Right lobe of liver (tissue), 6 donors: Measurements from ENCODE around the gene CTXN1. TPM values are rescaled to one million over a fixed set of nuclear protein-coding genes. Genes with fewer than 3 reads are reported as not detected.
"Not testable (repeated sequence)": the region's sequence is repeated elsewhere in the genome, so short reads cannot be mapped to it uniquely, and the experiment has no call there.

Experiments used
- ATAC-seq, 4 donors: fragments of 200-7000 bp; cut with Tn5 transposase; one replicate each; pipeline ENCODE4 v1.9.1; 2020; ENCODE audit warnings: mild to moderate bottlenecking in 4 of 4, moderate library complexity in 4 of 4
- DNase-seq, 3 donors: peaks; one replicate each; pipeline ENCODE4 v3.0.0-alpha.2; 2020
- H3K27ac ChIP-seq, 3 donors: fragments of 200-600 bp; one replicate each; pipeline ENCODE4 v1.8.0; 2022
- H3K27me3 ChIP-seq, 2 donors: fragments of 200-600 bp; one replicate each; pipeline ENCODE4 v1.8.0; 2022
- H3K36me3 ChIP-seq, 4 donors: fragments of 200-600 bp; sonication (generic) in 1 of 4; one replicate each; pipeline versions ENCODE4 v1.5.1 to v1.8.0; 2017 to 2022; ENCODE audit warnings: control low read depth in 1 of 4
- H3K4me1 ChIP-seq, 4 donors: fragments of 200-600 bp; sonication (generic) in 1 of 4; one replicate each; pipeline versions ENCODE4 v1.5.1 to v1.8.0; 2017 to 2022; ENCODE audit warnings: control low read depth in 1 of 4
- H3K4me3 ChIP-seq, 3 donors: fragments of 200-600 bp; one replicate each; pipeline ENCODE4 v1.8.0; 2022
- H3K9me3 ChIP-seq, 4 donors: fragments of 200-600 bp; sonication (generic) in 1 of 4; one replicate each; pipeline versions ENCODE4 v1.5.1 to v1.8.0; 2017 to 2022; ENCODE audit warnings: control low read depth in 1 of 4
- POLR2A ChIP-seq: fragments of 450-650 bp; IDR thresholded peaks from one replicate; pipeline ENCODE4 v1.6.1; 2017; ENCODE audit warnings: antibody characterized with exemption, mild to moderate bottlenecking
- WGBS: methylation state at CpG from one replicate; pipeline ENCODE4 v1.1.6; 2018; ENCODE audit warnings: low coverage, low lambda C conversion rate; ENCODE audit not compliant: insufficient coverage; ENCODE audit errors: missing lambda C conversion rate; 5-methylcytosine and 5-hydroxymethylcytosine counted together
- intact Hi-C, 2 donors: fragments of 100-400 bp; cut with DNase I; formaldehyde crosslinking; loops; one replicate each; pipeline versions ENCODE4 v1.11.2 to v1.14.1; 2022
- total RNA-seq, 6 experiments: library from RNA; depleted of rRNA in 2 of 6; stranded (reverse); fragments of >200 nt in 2 of 6; fragmentation: NEBNext Ultra II Directional in 3 of 6; extraction: Animal tissue kit (Norgen Biotek cat#: 25700) in 3 of 6; gene quantifications; one replicate each; pipeline versions ENCODE4 v1.1.0 to v1.2.4, GENCODE V29; 2016 to 2023
- TF ChIP-seq, protein P1 (sequence below), 4 donors: fragments of 200-600 bp in 3 of 4; fragments of 450-650 bp in 1 of 4; IDR thresholded peaks; one replicate each; pipeline versions ENCODE4 v1.5.1 to v1.8.0; 2016 to 2022; ENCODE audit warnings: antibody characterized with exemption in 4 of 4, mild to moderate bottlenecking in 2 of 4
- donor health status: DM: no; HTN: yes; CAD: no.
- donor health status: DM: no; HTN: no; CAD: no.
- donor health status: DM: no; HTN: no; CAD: no.
- donor health status: DM: no; HTN: yes; CAD: no.
- donor health status: DM: no; HTN: yes; CAD: no.

The CTXN1 gene
- total RNA-seq, 6 experiments from 2014 or later = 0.18 to 0.49 TPM; not detected in 4

GRCh38 chr19:7898967-7899366 lies 27.0 kb downstream of the CTXN1 start:
- TF ChIP-seq, protein P1, sequence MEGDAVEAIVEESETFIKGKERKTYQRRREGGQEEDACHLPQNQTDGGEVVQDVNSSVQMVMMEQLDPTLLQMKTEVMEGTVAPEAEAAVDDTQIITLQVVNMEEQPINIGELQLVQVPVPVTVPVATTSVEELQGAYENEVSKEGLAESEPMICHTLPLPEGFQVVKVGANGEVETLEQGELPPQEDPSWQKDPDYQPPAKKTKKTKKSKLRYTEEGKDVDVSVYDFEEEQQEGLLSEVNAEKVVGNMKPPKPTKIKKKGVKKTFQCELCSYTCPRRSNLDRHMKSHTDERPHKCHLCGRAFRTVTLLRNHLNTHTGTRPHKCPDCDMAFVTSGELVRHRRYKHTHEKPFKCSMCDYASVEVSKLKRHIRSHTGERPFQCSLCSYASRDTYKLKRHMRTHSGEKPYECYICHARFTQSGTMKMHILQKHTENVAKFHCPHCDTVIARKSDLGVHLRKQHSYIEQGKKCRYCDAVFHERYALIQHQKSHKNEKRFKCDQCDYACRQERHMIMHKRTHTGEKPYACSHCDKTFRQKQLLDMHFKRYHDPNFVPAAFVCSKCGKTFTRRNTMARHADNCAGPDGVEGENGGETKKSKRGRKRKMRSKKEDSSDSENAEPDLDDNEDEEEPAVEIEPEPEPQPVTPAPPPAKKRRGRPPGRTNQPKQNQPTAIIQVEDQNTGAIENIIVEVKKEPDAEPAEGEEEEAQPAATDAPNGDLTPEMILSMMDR (IDR thresholded peaks at IDR 0.05) = no peak
- TF ChIP-seq POLR2A = no peak
- Histone ChIP-seq H3K27me3 (no peaks in the 10 kb centered on the region), H3K27ac (no peak overlapping the region), H3K9me3 (no peaks in the 10 kb centered on the region), H3K36me3 (no peaks in the 10 kb centered on the region), H3K4me1 (peaks cover 0 to 21% (median 11%) of the 10 kb centered on the region in 4 donors), H3K4me3 (no peak overlapping the region)
- intact Hi-C loops = no loop called here
- no peak for DNase-seq
- 95% methylated on average over 16 of the region's 16 CpGs for WGBS
- no peak for ATAC-seq

- peak; percentile 79 to 90 (median 86) for ATAC-seq
- DNase-seq = peak; percentile 73 to 82 (median 76)
- H3K9me3 ChIP-seq = no peaks in the 10 kb centered on the region
- H3K4me1 ChIP-seq = peaks cover 0 to 15% (median 7%) of the 10 kb centered on the region in 4 donors
- no peaks in the 10 kb centered on the region for H3K27me3 ChIP-seq
- no peaks in the 10 kb centered on the region for H3K36me3 ChIP-seq
- WGBS = 19% methylated on average over 8 of the region's 11 CpGs
- peak overlapping the region in 1 of 3 donors; percentile 49 for H3K27ac ChIP-seq
- TF ChIP-seq POLR2A = no peak
- TF ChIP-seq, protein P1 (IDR thresholded peaks at IDR 0.05) = no peak
- intact Hi-C loops = no loop called here
- H3K4me3 ChIP-seq = no peak overlapping the region
Observed at GRCh38 chr19:7897292-7897691, 28.6 kb downstream of the CTXN1 start.

GRCh38 chr19:7895565-7895964 lies 30.4 kb downstream of the CTXN1 start:
- DNase-seq (no peak), ATAC-seq (no peak)
- WGBS = 82% methylated on average over 2 of the region's 13 CpGs
- intact Hi-C loops = no loop called here
- H3K4me3 ChIP-seq = no peak overlapping the region
- no peaks in the 10 kb centered on the region for H3K9me3 ChIP-seq
- no peak overlapping the region for H3K27ac ChIP-seq
- TF ChIP-seq POLR2A = no peak
- TF ChIP-seq, protein P1 (IDR thresholded peaks at IDR 0.05) = no peak
- no peaks in the 10 kb centered on the region for H3K36me3 ChIP-seq
- no peaks in the 10 kb centered on the region for H3K27me3 ChIP-seq
- peaks cover 0 to 14% (median 7%) of the 10 kb centered on the region in 4 donors for H3K4me1 ChIP-seq

GRCh38 chr19:7894612-7895309 lies 31.2 kb downstream of the CTXN1 start:
- intact Hi-C loops = no loop called here
- TF ChIP-seq, protein P1 (IDR thresholded peaks at IDR 0.05) = no peak
- TF ChIP-seq POLR2A = no peak
- peaks cover 0 to 14% (median 7%) of the 10 kb centered on the region in 4 donors for H3K4me1 ChIP-seq
- H3K27me3 ChIP-seq = no peaks in the 10 kb centered on the region
- DNase-seq (no peak), ATAC-seq (no peak)
- no peaks in the 10 kb centered on the region for H3K9me3 ChIP-seq
- H3K27ac ChIP-seq = no peak overlapping the region
- no peaks in the 10 kb centered on the region for H3K36me3 ChIP-seq
- no peak overlapping the region for H3K4me3 ChIP-seq
- WGBS = 57% methylated on average over 7 of the region's 18 CpGs

GRCh38 chr19:7893362-7894101 lies 32.4 kb downstream of the CTXN1 start:
- ATAC-seq, H3K27ac ChIP-seq, H3K4me3 ChIP-seq, DNase-seq, H3K27me3 ChIP-seq, intact Hi-C loops, H3K9me3 ChIP-seq, H3K36me3 ChIP-seq: not testable (repeated sequence)
- peaks cover 0 to 14% (median 7%) of the 10 kb centered on the region in 4 donors for H3K4me1 ChIP-seq
- WGBS = 83% methylated on average over 14 of the region's 18 CpGs
